Mucosa of descending colon (tissue), 3 donors: ENCODE measurements around the gene SUSD3. TPM values are rescaled to one million over a fixed set of nuclear protein-coding genes. Genes with fewer than 3 reads are reported as not detected.

Experiments
- ATAC-seq: fragments of 200-7000 bp; cut with Tn5 transposase; one replicate; pipeline ENCODE4 v1.9.1; 2020; ENCODE audit warnings: mild to moderate bottlenecking, moderate library complexity
- DNase-seq, 3 donors: peaks; one replicate each; pipeline ENCODE4 v3.0.0-alpha.2; 2020
- H3K36me3 ChIP-seq: fragments of 200-600 bp; one replicate; pipeline ENCODE4 v1.8.0; 2021; ENCODE audit warnings: low read depth, mild to moderate bottlenecking
- H3K4me1 ChIP-seq: fragments of 200-600 bp; one replicate; pipeline ENCODE4 v1.8.0; 2021; ENCODE audit warnings: low read depth, mild to moderate bottlenecking
- H3K4me3 ChIP-seq: fragments of 200-600 bp; one replicate; pipeline ENCODE4 v1.8.0; 2021; ENCODE audit warnings: mild to moderate bottlenecking
- H3K9me3 ChIP-seq: fragments of 200-600 bp; one replicate; pipeline ENCODE4 v1.8.0; 2021; ENCODE audit warnings: mild to moderate bottlenecking
- intact Hi-C, 2 donors: fragments of 100-400 bp; cut with DNase I in 1 of 2; cut with micrococcal nuclease in 1 of 2; formaldehyde crosslinking; loops; one replicate each; pipeline versions ENCODE4 v1.11.0 to v1.11.1; 2022; cut with DNase I, micrococcal nuclease
- total RNA-seq, 3 donors: library from RNA; stranded (reverse); fragmentation: NEBNext Ultra II Directional in 2 of 3; extraction: Animal tissue kit (Norgen Biotek cat#: 25700) in 2 of 3; gene quantifications; one replicate each; pipeline versions ENCODE4 v1.2.1 to v1.2.4, GENCODE V29; 2021 to 2023
- TF ChIP-seq, protein P1 (sequence below): fragments of 200-600 bp; IDR thresholded peaks from one replicate; pipeline ENCODE4 v1.8.0; 2022; ENCODE audit warnings: antibody characterized with exemption, mild to moderate bottlenecking
- donor health status: DM: no; HTN: no; CAD: no; lungs with moderate emphysema.
- donor health status: DM: no; HTN: no; CAD: no.
- donor health status: DM: no; HTN: yes; CAD: no.

Gene SUSD3
- total RNA-seq, 3 donors from 2014 or later: 1.2 to 2.5 (median 1.8) TPM

- Histone ChIP-seq H3K4me3 (no peak overlapping the region), H3K9me3 (no peaks in the 10 kb centered on the region), H3K36me3 (no peaks in the 10 kb centered on the region), H3K4me1 (peaks cover 30% of the 10 kb centered on the region)
- TF ChIP-seq, protein P1, sequence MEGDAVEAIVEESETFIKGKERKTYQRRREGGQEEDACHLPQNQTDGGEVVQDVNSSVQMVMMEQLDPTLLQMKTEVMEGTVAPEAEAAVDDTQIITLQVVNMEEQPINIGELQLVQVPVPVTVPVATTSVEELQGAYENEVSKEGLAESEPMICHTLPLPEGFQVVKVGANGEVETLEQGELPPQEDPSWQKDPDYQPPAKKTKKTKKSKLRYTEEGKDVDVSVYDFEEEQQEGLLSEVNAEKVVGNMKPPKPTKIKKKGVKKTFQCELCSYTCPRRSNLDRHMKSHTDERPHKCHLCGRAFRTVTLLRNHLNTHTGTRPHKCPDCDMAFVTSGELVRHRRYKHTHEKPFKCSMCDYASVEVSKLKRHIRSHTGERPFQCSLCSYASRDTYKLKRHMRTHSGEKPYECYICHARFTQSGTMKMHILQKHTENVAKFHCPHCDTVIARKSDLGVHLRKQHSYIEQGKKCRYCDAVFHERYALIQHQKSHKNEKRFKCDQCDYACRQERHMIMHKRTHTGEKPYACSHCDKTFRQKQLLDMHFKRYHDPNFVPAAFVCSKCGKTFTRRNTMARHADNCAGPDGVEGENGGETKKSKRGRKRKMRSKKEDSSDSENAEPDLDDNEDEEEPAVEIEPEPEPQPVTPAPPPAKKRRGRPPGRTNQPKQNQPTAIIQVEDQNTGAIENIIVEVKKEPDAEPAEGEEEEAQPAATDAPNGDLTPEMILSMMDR: no peak
- ATAC-seq: no peak
- intact Hi-C loops: no loop called here
- peak in 1 of 3 donors; percentile 53 for DNase-seq
Observed at GRCh38 chr9:93059715-93060578, 1.4 kb downstream of the SUSD3 start.

GRCh38 chr9:93060746-93061259 is 2.3 kb downstream of the SUSD3 start:
- TF ChIP-seq, protein P1: no peak
- no peak for ATAC-seq
- intact Hi-C loops: no loop called here
- H3K36me3 ChIP-seq: no peaks in the 10 kb centered on the region
- H3K4me1 ChIP-seq: peaks cover 30% of the 10 kb centered on the region
- no peak overlapping the region for H3K4me3 ChIP-seq
- DNase-seq: peak in 1 of 3 donors; percentile 50
- H3K9me3 ChIP-seq: no peaks in the 10 kb centered on the region

DNA sequence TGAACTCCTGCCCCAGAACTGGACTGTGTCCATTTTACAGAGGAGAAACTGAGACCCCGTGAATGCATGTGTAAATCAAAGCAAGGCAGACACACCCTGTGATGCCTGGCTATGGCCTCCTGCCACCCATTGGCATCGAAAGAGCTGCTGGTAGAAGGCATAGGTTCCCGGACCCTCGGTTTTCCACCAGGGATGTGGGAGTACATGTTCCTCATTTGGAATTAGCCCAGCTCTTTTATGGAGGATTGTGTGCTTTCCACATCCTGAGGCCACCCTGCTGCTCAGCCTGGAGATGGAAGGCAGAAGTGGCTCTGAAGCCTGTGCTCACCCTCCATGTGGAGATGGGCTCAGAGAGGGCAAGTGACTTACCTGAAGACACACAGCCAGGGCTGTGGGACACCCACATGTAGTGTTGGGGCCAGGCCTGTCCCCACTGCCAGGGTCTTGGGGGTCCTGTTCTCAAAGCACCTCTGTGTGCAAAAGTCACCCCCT is 2.8 kb downstream of the SUSD3 start:
- Histone ChIP-seq H3K9me3 (no peaks in the 10 kb centered on the region), H3K36me3 (no peaks in the 10 kb centered on the region), H3K4me3 (no peak overlapping the region), H3K4me1 (peaks cover 30% of the 10 kb centered on the region)
- intact Hi-C loops: no loop called here
- ATAC-seq (no peak), DNase-seq (peak in 1 of 3 donors; percentile 43)
- TF ChIP-seq, protein P1: no peak

DNA sequence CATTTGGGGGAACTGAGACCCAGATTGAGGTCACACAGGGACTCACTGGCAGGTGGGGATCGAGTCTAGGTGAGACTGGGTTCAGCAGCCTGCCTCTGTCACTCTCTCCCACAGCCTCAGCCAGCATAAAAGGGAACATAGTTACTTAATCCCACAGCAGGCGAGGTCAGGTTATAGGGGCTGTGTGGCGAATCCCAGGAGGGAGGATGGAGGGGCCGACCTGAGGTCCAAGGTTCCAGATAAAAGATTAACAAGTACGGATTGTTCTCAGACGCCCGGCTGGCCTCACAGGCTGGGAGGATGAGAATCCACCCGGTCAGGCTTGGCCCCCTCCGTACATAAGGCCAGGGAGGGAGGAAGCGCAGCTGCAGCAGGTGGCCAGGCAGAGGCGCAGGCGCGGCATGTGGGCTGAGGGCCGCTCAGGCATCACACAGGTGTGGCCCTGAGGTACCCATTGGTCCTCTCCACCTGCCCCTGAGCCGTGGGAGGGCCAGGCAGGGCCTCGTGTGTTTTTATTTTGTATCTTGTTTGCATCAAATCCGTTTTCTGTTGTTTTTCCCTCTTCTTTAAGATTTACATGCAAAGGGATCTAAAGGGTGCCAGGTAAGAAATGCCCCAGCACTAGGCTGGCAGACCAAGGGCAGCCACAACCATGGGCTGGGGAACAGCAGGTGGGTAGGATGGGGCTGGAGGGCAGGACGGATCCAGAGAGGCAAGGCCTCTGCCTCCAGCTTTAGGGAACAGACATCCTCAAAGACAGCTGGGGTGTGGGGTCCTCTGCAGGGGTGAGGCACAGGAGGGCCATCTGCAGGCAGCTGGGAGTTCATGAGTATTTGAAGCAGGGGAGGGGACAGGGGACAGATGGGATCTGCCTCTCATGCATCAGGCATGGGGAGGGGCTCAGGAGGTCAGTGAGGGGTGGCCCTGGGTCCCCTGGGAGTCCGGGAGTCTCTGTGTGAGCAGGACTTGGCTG is 3.6 kb downstream of the SUSD3 start:
- DNase-seq (peak; percentile 47 to 87 (median 63)), ATAC-seq (peak; percentile 63)
- Histone ChIP-seq H3K36me3 (no peaks in the 10 kb centered on the region), H3K9me3 (no peaks in the 10 kb centered on the region), H3K4me1 (peaks cover 30% of the 10 kb centered on the region), H3K4me3 (no peak overlapping the region)
- TF ChIP-seq, protein P1: no peak
- intact Hi-C loops: no loop called here

DNA sequence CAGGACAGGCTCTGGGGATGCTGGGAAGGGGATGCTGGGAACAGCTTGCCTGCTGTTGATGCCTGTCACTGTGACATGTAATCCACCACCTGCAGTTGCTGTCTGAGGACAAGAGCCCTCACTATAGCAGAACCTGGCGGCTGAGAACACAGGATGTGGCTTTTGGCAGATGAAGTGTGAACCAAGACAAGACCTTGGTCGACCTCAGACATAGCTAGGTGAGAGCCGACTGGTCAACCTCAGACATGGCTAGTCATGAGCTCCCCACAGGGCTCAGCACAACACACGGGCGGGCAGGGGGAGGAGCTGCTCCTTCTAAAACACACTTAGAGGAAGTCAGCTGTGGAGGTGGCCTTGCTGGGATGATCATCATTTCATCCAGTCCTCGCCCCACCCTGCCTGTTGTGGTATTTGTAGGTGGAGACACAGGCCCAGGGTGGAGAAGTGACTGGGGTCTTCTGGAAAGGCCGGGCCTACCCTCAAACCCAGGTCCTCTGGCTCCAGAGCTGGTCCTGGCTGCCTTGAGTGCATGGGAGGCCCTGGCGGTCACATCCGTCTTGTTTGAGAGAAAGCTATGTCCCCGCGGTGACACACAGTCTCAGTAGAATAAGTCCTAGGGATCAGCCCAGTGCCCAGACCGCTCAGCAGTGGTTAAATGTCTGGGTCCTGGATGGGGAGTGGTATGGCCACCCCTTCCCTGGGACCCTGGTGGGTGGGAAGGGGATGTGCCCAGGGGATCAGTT is 6.1 kb downstream of the SUSD3 start:
- Histone ChIP-seq H3K4me3 (no peak overlapping the region), H3K4me1 (peaks cover 18% of the 10 kb centered on the region), H3K36me3 (no peaks in the 10 kb centered on the region), H3K9me3 (no peaks in the 10 kb centered on the region)
- ATAC-seq: peak; percentile 80
- intact Hi-C loops: no loop called here
- TF ChIP-seq, protein P1: no peak
- DNase-seq: peak; percentile 61 to 86 (median 68)
